Common myeloid progenitor, CD34-positive (primary cell): ENCODE results near the gene TMEM165.

ENCODE experiments used
- CTCF ChIA-PET: fragments of 350-600 bp; sonication (Branson Sonifier 250); formaldehyde crosslinking; loops from one replicate; lab custom pipeline; 2021; ENCODE audit warnings: antibody characterized with exemption; lab: Charles Lee
- POLR2A ChIA-PET: fragments of 350-600 bp; sonication (Branson Sonifier 250); formaldehyde crosslinking; loops from one replicate; lab custom pipeline; 2021; ENCODE audit warnings: antibody characterized with exemption; lab: Charles Lee
- DNase-seq, 3 donors: peaks; one replicate each; pipeline versions ENCODE4 v3.0.0 to v3.0.0-alpha.2; 2013
- H3K27ac ChIP-seq, 2 experiments: 1 replicate in 1 of 2; 2 replicates in 1 of 2; pipeline ENCODE4 v1.7.0; 2013; ENCODE audit warnings: inconsistent platforms in 2 of 2, low read length in 2 of 2, mild to moderate bottlenecking in 2 of 2, low read depth in 1 of 2, moderate library complexity in 1 of 2; ENCODE audit not compliant: severe bottlenecking in 2 of 2, insufficient read depth in 1 of 2, poor library complexity in 1 of 2
- H3K27me3 ChIP-seq, 5 experiments: replicated peaks in 2 of 5; 1 replicate in 3 of 5; 2 replicates in 2 of 5; pipeline versions ENCODE4 v1.6.1 to v1.7.0; 2013; ENCODE audit warnings: low read length in 4 of 5, mild to moderate bottlenecking in 2 of 5, moderate library complexity in 2 of 5, inconsistent platforms in 1 of 5; ENCODE audit not compliant: insufficient read depth in 5 of 5, control insufficient read depth in 4 of 5
- H3K36me3 ChIP-seq, 4 experiments: 1 replicate in 2 of 4; 2 replicates in 2 of 4; pipeline versions ENCODE4 v1.6.1 to v1.7.0; 2013; ENCODE audit warnings: low read length in 3 of 4, control low read depth in 1 of 4, mild to moderate bottlenecking in 1 of 4; ENCODE audit not compliant: control insufficient read depth in 4 of 4, insufficient read depth in 4 of 4
- H3K4me1 ChIP-seq, 4 experiments: 1 replicate in 3 of 4; 2 replicates in 1 of 4; pipeline versions ENCODE4 v1.6.1 to v1.7.1; 2013; ENCODE audit warnings: low read length in 3 of 4, mild to moderate bottlenecking in 3 of 4, control low read depth in 1 of 4, inconsistent platforms in 1 of 4, moderate library complexity in 1 of 4; ENCODE audit not compliant: control insufficient read depth in 4 of 4, insufficient read depth in 4 of 4; ENCODE audit errors: control extremely low read depth in 1 of 4
- H3K4me3 ChIP-seq, 7 experiments: 1 replicate in 4 of 7; 2 replicates in 3 of 7; pipeline versions ENCODE4 v1.5.1 to v1.7.0; 2013; ENCODE audit warnings: mild to moderate bottlenecking in 7 of 7, low read length in 6 of 7, moderate library complexity in 6 of 7, inconsistent platforms in 2 of 7, low read depth in 2 of 7, control low read depth in 1 of 7; ENCODE audit not compliant: insufficient read depth in 4 of 7, control insufficient read depth in 1 of 7; ENCODE audit errors: extremely low read depth in 1 of 7
- H3K9me3 ChIP-seq, 5 experiments: 1 replicate in 4 of 5; 2 replicates in 1 of 5; pipeline versions ENCODE4 v1.6.1 to v1.7.1; 2013; ENCODE audit warnings: low read length in 4 of 5, mild to moderate bottlenecking in 2 of 5, inconsistent platforms in 1 of 5, low read depth in 1 of 5, moderate library complexity in 1 of 5; ENCODE audit not compliant: control insufficient read depth in 4 of 5, insufficient read depth in 2 of 5; ENCODE audit errors: control extremely low read depth in 1 of 5
- WGBS: methylation state at CpG from one replicate; pipeline ENCODE4 v1.1.5; 2013; ENCODE audit not compliant: insufficient coverage; 5-methylcytosine and 5-hydroxymethylcytosine counted together

TMEM165 gene

DNA sequence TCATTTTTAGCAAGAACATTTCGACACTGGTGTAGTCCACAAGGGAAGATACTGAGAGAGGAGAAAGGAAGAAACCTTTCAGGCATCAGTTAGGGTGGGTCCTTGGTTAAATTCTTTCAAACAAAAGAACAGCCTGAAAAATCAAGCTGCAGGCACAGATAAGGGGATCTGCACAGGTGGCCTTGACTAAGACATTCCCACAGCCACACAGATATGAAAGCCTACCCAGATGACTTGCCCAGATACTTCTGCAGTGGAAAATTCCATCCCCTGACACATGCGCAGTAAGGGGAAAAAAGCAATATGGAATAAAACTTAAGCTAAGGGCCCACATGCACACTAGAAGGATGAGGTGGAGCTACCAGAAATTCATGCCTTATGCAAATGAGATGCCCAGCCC is 8.9 kb upstream of the TMEM165 start:
- POLR2A ChIA-PET = interaction anchor here (0.9 kb wide), 1 partner anchor 8 kb away, joined by 3 read pairs; the partner anchor contains the start of gene TMEM165
- Histone ChIP-seq H3K9me3 (no peaks in the 10 kb centered on the region), H3K27ac (peak overlapping the region in 1 of 2 experiments; percentile 8), H3K4me3 (no peak overlapping the region), H3K36me3 (no peaks in the 10 kb centered on the region), H3K27me3 (no peaks in the 10 kb centered on the region), H3K4me1 (peaks cover 0 to 5% (median 0%) of the 10 kb centered on the region in 4 experiments)
- peak in 2 of 3 donors; percentile 63 to 78 for DNase-seq
- CTCF ChIA-PET = interaction anchor here (1.1 to 2.4 kb wide), 5 partner anchors 8 to 74 kb away, joined by 3 to 11 read pairs (median 3); partner anchors contain the start of genes SRD5A3 and TMEM165
- WGBS = no CpG with 5 or more reads among the region's 2 CpGs

DNA sequence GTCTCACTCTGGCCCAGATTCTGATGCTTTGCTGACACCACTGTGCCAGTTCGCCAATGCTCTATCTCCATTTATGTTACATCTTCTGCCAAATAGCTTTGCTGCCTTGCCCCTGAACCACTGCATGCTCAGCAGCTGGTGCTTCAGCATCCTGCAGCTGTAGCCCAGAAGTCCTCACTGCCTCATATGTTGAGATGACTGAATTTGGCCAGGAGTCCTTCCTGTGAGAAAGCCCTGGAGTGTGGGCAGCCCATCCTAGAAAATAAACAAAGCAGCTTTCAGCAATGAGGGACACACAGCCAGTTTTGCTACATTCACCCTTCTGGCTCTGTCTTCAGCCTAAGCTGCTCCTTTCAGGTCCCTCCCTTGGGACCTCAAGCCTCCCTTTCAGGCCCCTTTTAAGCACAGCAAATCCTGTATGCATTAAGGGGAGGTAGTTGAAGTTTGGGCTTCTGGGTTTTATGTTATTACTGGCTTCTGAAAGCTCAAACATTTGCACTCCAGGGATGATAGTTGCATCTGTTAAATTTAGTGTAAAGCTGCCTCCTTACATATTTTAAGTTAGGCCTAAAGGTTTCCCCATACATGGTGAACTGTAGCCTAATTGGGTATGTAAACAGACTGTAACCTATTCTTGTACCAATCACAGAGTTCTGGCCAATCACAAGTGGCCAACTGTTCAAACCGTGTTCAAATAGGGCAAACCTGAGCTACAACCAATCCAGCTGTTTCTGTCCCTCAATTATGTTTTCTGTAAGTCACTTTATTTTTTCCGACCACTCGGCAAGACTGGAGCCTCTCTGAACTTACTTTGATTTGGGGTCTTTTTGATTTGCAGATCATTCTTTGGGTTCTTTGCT is 2.1 kb upstream of the TMEM165 start:
- no peak overlapping the region for H3K4me3 ChIP-seq
- H3K4me1 ChIP-seq = peaks cover 24 to 31% (median 24%) of the 10 kb centered on the region in 4 experiments
- ChIA-PET POLR2A (interaction anchor here (0.6 kb wide), 1 partner anchor 1844 kb away, joined by 3 read pairs; no protein-coding TSS in a partner anchor), CTCF (interaction anchor here (1.4 to 2.2 kb wide), 5 partner anchors 16 to 48 kb away, joined by 3 to 13 read pairs (median 5); partner anchors contain the start of gene SRD5A3)
- H3K27me3 ChIP-seq = no peaks in the 10 kb centered on the region
- 100% methylated on average over 2 of the region's 4 CpGs for WGBS
- H3K27ac ChIP-seq = no peak overlapping the region
- peaks cover 0 to 9% (median 0%) of the 10 kb centered on the region in 4 experiments for H3K36me3 ChIP-seq
- no peaks in the 10 kb centered on the region for H3K9me3 ChIP-seq
- DNase-seq = no peak

DNA sequence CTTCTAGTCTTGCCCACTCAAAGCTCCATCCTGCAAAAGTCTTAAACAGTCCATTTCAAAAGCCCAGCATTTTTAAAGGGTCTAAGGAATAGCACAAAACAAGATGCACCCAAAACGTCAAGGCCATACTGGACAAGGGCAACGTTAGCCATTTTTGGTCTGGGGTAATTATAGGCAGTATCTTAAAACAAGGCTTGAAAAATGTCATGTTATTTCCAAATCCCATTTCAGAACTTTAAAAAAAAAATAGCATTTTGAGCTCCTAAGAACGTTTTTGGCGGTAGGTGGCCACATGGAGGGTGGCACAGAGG is 584 bp upstream of the TMEM165 start:
- whole genome bisulfite sequencing = 0% methylated on average over 4 of the region's 4 CpGs
- CTCF ChIA-PET = interaction anchor here (0.6 to 2.3 kb wide), 8 partner anchors 9 to 50 kb away, joined by 3 to 13 read pairs (median 5); partner anchors contain the start of gene SRD5A3
- H3K36me3 ChIP-seq = peaks cover 0 to 17% (median 3%) of the 10 kb centered on the region in 4 experiments
- peaks cover 27 to 40% (median 30%) of the 10 kb centered on the region in 4 experiments for H3K4me1 ChIP-seq
- no peaks in the 10 kb centered on the region for H3K27me3 ChIP-seq
- H3K9me3 ChIP-seq = no peaks in the 10 kb centered on the region
- no peak for DNase-seq
- peak overlapping the region; percentile 88 to 99 (median 94) for H3K4me3 ChIP-seq
- peak overlapping the region; percentile 68 to 89 for H3K27ac ChIP-seq
- POLR2A ChIA-PET = interaction anchor here (0.7 to 0.9 kb wide), 2 partner anchors 9 to 21 kb away, joined by 3 to 4 read pairs; no protein-coding TSS in a partner anchor

DNA sequence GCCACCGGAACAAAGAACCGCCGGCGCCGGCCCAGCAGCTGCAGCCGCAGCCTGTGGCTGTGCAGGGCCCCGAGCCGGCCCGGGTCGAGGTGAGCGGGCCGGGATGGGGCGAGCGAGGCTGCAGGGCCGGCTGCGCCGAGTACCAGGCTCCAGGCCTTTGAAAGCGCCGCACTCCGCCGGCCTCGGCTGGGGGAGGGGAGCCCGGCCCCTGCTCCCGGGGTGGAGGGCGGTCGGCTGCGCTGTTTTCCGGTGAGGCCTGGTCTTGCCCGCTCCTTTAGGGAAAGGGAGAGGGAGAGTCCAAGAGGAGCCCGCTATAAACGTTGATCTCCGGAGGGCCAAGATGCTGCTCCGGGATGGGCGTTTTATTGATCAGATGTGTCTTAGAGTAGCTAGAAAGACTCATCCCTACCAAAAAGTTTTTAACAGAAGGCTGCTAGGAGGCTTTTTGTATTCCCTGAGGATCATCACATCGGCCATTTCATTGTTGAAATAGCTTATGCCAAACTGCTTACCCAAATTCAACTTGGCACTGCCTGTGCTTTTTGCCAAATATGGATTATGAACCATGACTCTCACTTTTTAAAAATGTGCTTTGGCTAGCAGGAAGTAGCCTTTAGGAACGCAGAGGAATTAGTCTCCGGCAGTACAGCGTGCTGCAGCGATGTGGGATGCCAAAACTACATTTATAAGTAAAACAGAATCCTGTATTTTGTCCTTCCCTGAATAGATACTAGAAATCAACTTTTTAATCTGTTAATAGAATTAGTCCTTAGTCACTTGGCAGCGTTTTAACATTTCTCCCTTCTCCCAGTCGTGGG is 760 bp downstream of the TMEM165 start:
- peak overlapping the region; percentile 68 to 89 for H3K27ac ChIP-seq
- H3K9me3 ChIP-seq = no peaks in the 10 kb centered on the region
- DNase-seq = peak in 2 of 3 donors; percentile 25 to 45
- POLR2A ChIA-PET = interaction anchor here (0.8 to 1.4 kb wide), 2 partner anchors 14 to 36 kb away, joined by 3 to 5 read pairs; no protein-coding TSS in a partner anchor
- peak overlapping the region; percentile 88 to 99 (median 94) for H3K4me3 ChIP-seq
- no peaks in the 10 kb centered on the region for H3K27me3 ChIP-seq
- CTCF ChIA-PET = interaction anchor here (0.7 to 2.3 kb wide), 4 partner anchors 13 to 1027 kb away, joined by 3 to 8 read pairs (median 4); partner anchors contain the start of gene SRD5A3
- WGBS = 1% methylated on average over 32 of the region's 41 CpGs
- peaks cover 27 to 40% (median 30%) of the 10 kb centered on the region in 4 experiments for H3K4me1 ChIP-seq
- H3K36me3 ChIP-seq = peaks cover 2 to 26% (median 3%) of the 10 kb centered on the region in 4 experiments

DNA sequence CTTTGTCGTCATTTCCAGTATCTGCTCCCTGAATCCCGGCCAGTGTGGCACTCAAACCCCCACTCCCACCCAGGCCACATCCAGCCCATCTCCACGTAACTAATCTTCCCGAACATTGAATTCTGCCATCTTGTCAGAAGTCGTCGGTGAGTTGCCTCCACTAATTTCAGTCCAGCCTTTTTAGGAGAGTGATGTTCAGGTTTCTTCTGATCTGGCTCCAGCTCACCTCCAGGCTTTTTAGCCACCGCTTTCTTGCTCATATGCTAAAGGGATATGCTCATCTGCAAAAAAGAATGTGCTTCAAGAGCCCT is 1.3 kb downstream of the TMEM165 start:
- Histone ChIP-seq H3K4me1 (peaks cover 27 to 40% (median 30%) of the 10 kb centered on the region in 4 experiments), H3K36me3 (peaks cover 2 to 28% (median 3%) of the 10 kb centered on the region in 4 experiments), H3K9me3 (no peaks in the 10 kb centered on the region), H3K4me3 (peak overlapping the region in 6 of 7 experiments; percentile 88 to 99 (median 94)), H3K27ac (peak overlapping the region; percentile 68 to 89), H3K27me3 (no peaks in the 10 kb centered on the region)
- peak in 1 of 3 donors; percentile 10 for DNase-seq
- ChIA-PET CTCF (interaction anchor here (0.7 to 2.3 kb wide), 4 partner anchors 12 to 1028 kb away, joined by 3 to 8 read pairs (median 4); partner anchors contain the start of gene SRD5A3), POLR2A (interaction anchor here (0.8 to 1.4 kb wide), 2 partner anchors 14 to 35 kb away, joined by 3 to 5 read pairs; no protein-coding TSS in a partner anchor)
- WGBS = 44% methylated on average over 5 of the region's 7 CpGs

DNA sequence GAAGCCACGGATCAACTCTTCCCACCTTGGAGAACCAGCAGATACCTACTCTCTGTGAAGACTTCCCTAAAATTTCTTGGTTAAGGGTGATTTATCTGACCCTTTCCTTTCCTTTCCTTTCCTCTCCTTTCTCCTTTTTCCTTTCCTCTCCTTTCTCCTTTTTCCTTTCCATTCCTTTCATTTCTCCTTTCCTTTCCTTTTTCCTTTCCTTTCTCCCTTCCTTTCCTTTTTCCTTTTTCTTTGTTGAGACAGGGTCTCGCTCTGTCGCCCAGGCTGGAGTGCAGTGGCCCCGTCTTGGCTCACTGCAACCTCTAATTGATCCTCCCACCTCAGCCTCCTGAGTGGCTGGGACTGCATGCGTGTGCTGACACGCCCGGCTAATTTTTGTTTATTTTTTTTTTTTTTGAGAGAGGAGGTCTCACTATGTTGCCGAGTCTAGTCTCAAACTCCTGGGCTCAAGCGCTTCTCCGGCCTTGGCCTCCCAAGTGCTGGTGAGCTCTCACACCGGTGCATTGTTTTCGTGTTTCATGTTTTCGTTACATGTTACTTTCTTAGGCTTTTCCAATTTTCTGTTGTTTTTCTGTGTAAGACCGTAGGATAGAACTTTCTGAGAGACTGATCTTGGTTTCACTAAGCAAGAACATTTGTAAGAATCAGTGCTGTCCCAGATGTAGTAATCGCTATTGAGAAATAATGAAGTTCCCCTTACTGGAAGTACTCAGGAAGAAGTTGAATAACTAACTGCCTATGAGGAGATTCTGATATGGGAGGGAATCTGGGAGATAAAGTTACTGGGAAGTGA is 2.0 kb downstream of the TMEM165 start:
- 61% methylated on average over 11 of the region's 15 CpGs for WGBS
- H3K9me3 ChIP-seq = no peaks in the 10 kb centered on the region
- peak overlapping the region; percentile 33 to 89 for H3K27ac ChIP-seq
- POLR2A ChIA-PET = interaction anchor here (0.5 kb wide), 1 partner anchor 53 kb away, joined by 4 read pairs; no protein-coding TSS in a partner anchor
- H3K4me1 ChIP-seq = peaks cover 27 to 40% (median 30%) of the 10 kb centered on the region in 4 experiments
- CTCF ChIA-PET = interaction anchor here (0.7 to 2.0 kb wide), 5 partner anchors 11 to 1028 kb away, joined by 3 to 7 read pairs (median 5); no protein-coding TSS in a partner anchor
- H3K36me3 ChIP-seq = peaks cover 2 to 28% (median 3%) of the 10 kb centered on the region in 4 experiments
- no peaks in the 10 kb centered on the region for H3K27me3 ChIP-seq
- DNase-seq = peak; percentile 26 to 56 (median 49)
- peak overlapping the region in 6 of 7 experiments; percentile 88 to 99 (median 94) for H3K4me3 ChIP-seq
